ENCODE data around the gene MGAT5. TPM values are rescaled to one million over a fixed set of nuclear protein-coding genes. Genes with fewer than 3 reads are reported as not detected.

Gene MGAT5
- total and polyA plus RNA-seq, 2 donors = 8.8 to 36.8 TPM

DNA sequence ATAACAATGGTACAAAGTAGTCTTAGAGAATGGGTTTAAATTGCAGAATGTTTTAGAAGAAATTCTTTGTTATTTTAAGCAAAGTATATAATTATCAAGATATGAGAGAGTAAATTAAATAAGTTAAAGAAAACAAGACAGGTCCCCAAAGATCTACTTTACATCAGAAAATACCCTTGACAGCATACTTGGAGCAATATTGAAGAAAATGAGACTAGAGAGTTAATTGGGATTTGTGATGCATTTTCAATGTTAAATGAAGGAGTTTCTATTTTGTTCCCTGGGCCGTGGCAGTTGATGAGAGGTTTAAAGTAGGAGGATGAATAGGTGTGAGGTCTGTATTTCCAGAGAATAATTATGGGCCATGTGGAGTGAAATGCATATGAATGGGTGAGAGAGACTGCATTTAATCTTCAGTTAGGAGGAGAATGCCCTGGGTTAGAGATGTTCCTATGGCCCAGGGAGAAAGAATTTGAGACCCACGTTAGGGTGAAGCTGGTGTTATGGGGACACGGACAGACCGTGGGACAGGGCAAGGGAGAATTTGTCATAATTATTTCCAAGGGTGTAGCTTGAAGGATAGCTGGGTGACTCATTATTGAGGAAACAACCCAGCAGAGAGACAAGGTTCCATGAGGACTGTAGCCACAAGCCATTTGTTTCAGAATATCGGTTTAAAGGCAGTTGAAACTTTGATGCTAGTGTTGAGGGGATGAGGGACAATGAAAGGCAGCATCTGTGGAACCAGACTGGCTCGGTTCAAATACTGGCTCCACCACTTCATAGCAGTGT is 22.7 kb downstream of the MGAT5 start:
- Histone ChIP-seq H3K27ac (ENCODE audit: low read depth in 1 of 2, low read length in 1 of 2) (no peak overlapping the region), H3K27me3 (ENCODE audit: control insufficient read depth in 2 of 2, insufficient read depth in 1 of 2, low read length in 1 of 2) (no peaks in the 10 kb centered on the region), H3K36me3 (ENCODE audit: control insufficient read depth in 2 of 2, insufficient read depth in 2 of 2, low read length in 1 of 2) (peaks cover 7 to 10% of the 10 kb centered on the region in 2 donors), H3K9me3 (ENCODE audit: control insufficient read depth in 2 of 2, insufficient read depth in 1 of 2, low read length in 1 of 2) (no peaks in the 10 kb centered on the region), H3K4me1 (ENCODE audit: control insufficient read depth in 2 of 2, insufficient read depth in 2 of 2, low read length in 2 of 2) (peaks cover 5 to 18% of the 10 kb centered on the region in 2 donors), H3K4me3 (ENCODE audit: low read length in 2 of 2) (no peak overlapping the region)
- 98% methylated on average over 6 of the region's 6 CpGs for WGBS
- no peak for DNase-seq (ENCODE audit: low read depth in 6 of 9, low spot score in 9 of 9)

DNA sequence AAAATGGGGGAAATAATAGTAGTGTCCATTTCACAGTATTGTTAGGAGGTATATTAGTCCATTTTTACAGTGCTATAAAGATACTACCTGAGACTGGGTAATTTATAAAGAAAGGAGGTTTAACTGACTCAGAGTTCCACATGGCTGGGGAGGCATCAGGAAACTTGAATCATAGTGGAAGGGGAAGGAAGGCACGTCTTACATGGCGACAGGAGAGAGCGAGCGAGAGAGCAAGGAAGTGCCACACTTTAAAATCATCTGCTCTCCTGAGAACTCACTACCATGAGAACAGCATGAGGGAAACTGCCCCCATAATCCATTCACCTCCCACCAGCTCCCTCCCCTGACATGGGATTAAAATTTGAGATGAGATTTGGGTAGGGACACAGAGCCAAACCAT is 23.4 kb downstream of the MGAT5 start:
- H3K36me3 ChIP-seq (ENCODE audit: control insufficient read depth in 2 of 2, insufficient read depth in 2 of 2, low read length in 1 of 2) = peaks cover 7 to 10% of the 10 kb centered on the region in 2 donors
- H3K4me3 ChIP-seq (ENCODE audit: low read length in 2 of 2) = no peak overlapping the region
- no peaks in the 10 kb centered on the region for H3K9me3 ChIP-seq (ENCODE audit: control insufficient read depth in 2 of 2, insufficient read depth in 1 of 2, low read length in 1 of 2)
- no peaks in the 10 kb centered on the region for H3K27me3 ChIP-seq (ENCODE audit: control insufficient read depth in 2 of 2, insufficient read depth in 1 of 2, low read length in 1 of 2)
- DNase-seq (ENCODE audit: low read depth in 6 of 9, low spot score in 9 of 9) = no peak
- peaks cover 8 to 18% of the 10 kb centered on the region in 2 donors for H3K4me1 ChIP-seq (ENCODE audit: control insufficient read depth in 2 of 2, insufficient read depth in 2 of 2, low read length in 2 of 2)
- H3K27ac ChIP-seq (ENCODE audit: low read depth in 1 of 2, low read length in 1 of 2) = no peak overlapping the region
- WGBS = 98% methylated on average over 4 of the region's 4 CpGs

GRCh38 chr2:134278553-134278952 is 24.7 kb downstream of the MGAT5 start:
- peaks cover 7 to 10% of the 10 kb centered on the region in 2 donors for H3K36me3 ChIP-seq (ENCODE audit: control insufficient read depth in 2 of 2, insufficient read depth in 2 of 2, low read length in 1 of 2)
- no peaks in the 10 kb centered on the region for H3K27me3 ChIP-seq (ENCODE audit: control insufficient read depth in 2 of 2, insufficient read depth in 1 of 2, low read length in 1 of 2)
- no peak overlapping the region for H3K27ac ChIP-seq (ENCODE audit: low read depth in 1 of 2, low read length in 1 of 2)
- DNase-seq (ENCODE audit: low read depth in 6 of 9, low spot score in 9 of 9) = no peak
- H3K4me3 ChIP-seq (ENCODE audit: low read length in 2 of 2) = no peak overlapping the region
- peaks cover 12 to 31% of the 10 kb centered on the region in 2 donors for H3K4me1 ChIP-seq (ENCODE audit: control insufficient read depth in 2 of 2, insufficient read depth in 2 of 2, low read length in 2 of 2)
- 88% methylated on average over 1 of the region's 1 CpG for WGBS
- no peaks in the 10 kb centered on the region for H3K9me3 ChIP-seq (ENCODE audit: control insufficient read depth in 2 of 2, insufficient read depth in 1 of 2, low read length in 1 of 2)

DNA sequence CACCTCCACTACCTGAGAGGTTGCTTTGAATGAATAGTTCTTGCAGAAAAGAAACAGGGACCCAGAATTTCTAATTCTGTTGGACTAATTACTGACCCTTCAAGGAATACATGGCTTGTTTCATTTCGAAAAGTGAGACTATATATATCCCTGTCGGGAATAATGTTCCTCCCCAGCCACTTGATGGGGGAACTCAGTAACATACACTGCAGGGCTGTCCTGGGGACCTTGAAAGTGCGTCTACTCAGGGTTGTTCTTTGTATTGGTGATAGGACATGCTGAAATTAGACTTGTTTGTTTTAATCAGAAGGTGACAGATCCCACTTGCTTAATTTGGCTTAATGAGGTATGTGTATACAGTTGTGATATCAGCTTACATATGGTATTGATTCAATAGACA is 25.5 kb downstream of the MGAT5 start:
- H3K9me3 ChIP-seq (ENCODE audit: control insufficient read depth in 2 of 2, insufficient read depth in 1 of 2, low read length in 1 of 2) = no peaks in the 10 kb centered on the region
- H3K27me3 ChIP-seq (ENCODE audit: control insufficient read depth in 2 of 2, insufficient read depth in 1 of 2, low read length in 1 of 2) = no peaks in the 10 kb centered on the region
- no peak overlapping the region for H3K27ac ChIP-seq (ENCODE audit: low read depth in 1 of 2, low read length in 1 of 2)
- peaks cover 7 to 10% of the 10 kb centered on the region in 2 donors for H3K36me3 ChIP-seq (ENCODE audit: control insufficient read depth in 2 of 2, insufficient read depth in 2 of 2, low read length in 1 of 2)
- peaks cover 18 to 40% of the 10 kb centered on the region in 2 donors for H3K4me1 ChIP-seq (ENCODE audit: control insufficient read depth in 2 of 2, insufficient read depth in 2 of 2, low read length in 2 of 2)
- no peak for DNase-seq (ENCODE audit: low read depth in 6 of 9, low spot score in 9 of 9)
- no peak overlapping the region for H3K4me3 ChIP-seq (ENCODE audit: low read length in 2 of 2)
- 96% methylated on average over 3 of the region's 3 CpGs for WGBS

DNA sequence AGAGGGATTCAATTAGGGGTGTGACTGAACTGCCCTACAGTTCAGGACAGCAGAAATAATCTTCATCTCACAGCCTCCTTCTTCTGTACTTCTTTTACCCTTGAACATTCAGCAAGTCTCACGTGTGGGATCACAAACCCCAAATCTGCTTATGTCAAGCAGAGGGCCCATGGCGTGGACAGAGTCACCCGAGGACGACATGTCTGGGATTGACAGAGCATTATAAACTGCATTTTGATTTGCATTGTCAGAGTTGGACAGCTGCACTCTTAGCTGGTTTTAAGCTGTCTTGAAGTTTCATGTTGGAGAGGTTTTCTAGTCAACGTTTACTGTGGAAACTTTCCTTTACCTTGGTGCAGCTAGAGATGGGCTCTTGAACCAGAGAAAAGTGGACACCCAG is 26.4 kb downstream of the MGAT5 start:
- no peak overlapping the region for H3K4me3 ChIP-seq (ENCODE audit: low read length in 2 of 2)
- H3K36me3 ChIP-seq (ENCODE audit: control insufficient read depth in 2 of 2, insufficient read depth in 2 of 2, low read length in 1 of 2) = peaks cover 7 to 10% of the 10 kb centered on the region in 2 donors
- no peak for DNase-seq (ENCODE audit: low read depth in 6 of 9, low spot score in 9 of 9)
- no peak overlapping the region for H3K27ac ChIP-seq (ENCODE audit: low read depth in 1 of 2, low read length in 1 of 2)
- no peaks in the 10 kb centered on the region for H3K9me3 ChIP-seq (ENCODE audit: control insufficient read depth in 2 of 2, insufficient read depth in 1 of 2, low read length in 1 of 2)
- 91% methylated on average over 5 of the region's 5 CpGs for WGBS
- H3K27me3 ChIP-seq (ENCODE audit: control insufficient read depth in 2 of 2, insufficient read depth in 1 of 2, low read length in 1 of 2) = no peaks in the 10 kb centered on the region
- peaks cover 18 to 40% of the 10 kb centered on the region in 2 donors for H3K4me1 ChIP-seq (ENCODE audit: control insufficient read depth in 2 of 2, insufficient read depth in 2 of 2, low read length in 2 of 2)

- Histone ChIP-seq H3K4me1 (ENCODE audit: control insufficient read depth in 2 of 2, insufficient read depth in 2 of 2, low read length in 2 of 2) (peaks cover 18 to 40% of the 10 kb centered on the region in 2 donors), H3K9me3 (ENCODE audit: control insufficient read depth in 2 of 2, insufficient read depth in 1 of 2, low read length in 1 of 2) (no peaks in the 10 kb centered on the region), H3K27ac (ENCODE audit: low read depth in 1 of 2, low read length in 1 of 2) (no peak overlapping the region), H3K36me3 (ENCODE audit: control insufficient read depth in 2 of 2, insufficient read depth in 2 of 2, low read length in 1 of 2) (peaks cover 7 to 10% of the 10 kb centered on the region in 2 donors), H3K27me3 (ENCODE audit: control insufficient read depth in 2 of 2, insufficient read depth in 1 of 2, low read length in 1 of 2) (no peaks in the 10 kb centered on the region), H3K4me3 (ENCODE audit: low read length in 2 of 2) (no peak overlapping the region)
- DNase-seq (ENCODE audit: low read depth in 6 of 9, low spot score in 9 of 9) = no peak
- WGBS = over 99% methylated on average over 4 of the region's 4 CpGs
These were observed 26.9 kb downstream of the MGAT5 start for GRCh38 chr2:134280726-134281125.

- peak overlapping the region; percentile 74 to 76 for H3K27ac ChIP-seq (ENCODE audit: low read depth in 1 of 2, low read length in 1 of 2)
- H3K9me3 ChIP-seq (ENCODE audit: control insufficient read depth in 2 of 2, insufficient read depth in 1 of 2, low read length in 1 of 2) = no peaks in the 10 kb centered on the region
- no peak for DNase-seq (ENCODE audit: low read depth in 6 of 9, low spot score in 9 of 9)
- no peak overlapping the region for H3K4me3 ChIP-seq (ENCODE audit: low read length in 2 of 2)
- H3K4me1 ChIP-seq (ENCODE audit: control insufficient read depth in 2 of 2, insufficient read depth in 2 of 2, low read length in 2 of 2) = peaks cover 18 to 49% of the 10 kb centered on the region in 2 donors
- H3K36me3 ChIP-seq (ENCODE audit: control insufficient read depth in 2 of 2, insufficient read depth in 2 of 2, low read length in 1 of 2) = peaks cover 7 to 10% of the 10 kb centered on the region in 2 donors
- 86% methylated on average over 5 of the region's 5 CpGs for WGBS
- H3K27me3 ChIP-seq (ENCODE audit: control insufficient read depth in 2 of 2, insufficient read depth in 1 of 2, low read length in 1 of 2) = no peaks in the 10 kb centered on the region
These were observed 28.0 kb downstream of the MGAT5 start for GRCh38 chr2:134281815-134282419.

GRCh38 chr2:134282629-134283400 is 28.9 kb downstream of the MGAT5 start:
- 41% methylated on average over 4 of the region's 4 CpGs for WGBS
- Histone ChIP-seq H3K9me3 (ENCODE audit: control insufficient read depth in 2 of 2, insufficient read depth in 1 of 2, low read length in 1 of 2) (no peaks in the 10 kb centered on the region), H3K36me3 (ENCODE audit: control insufficient read depth in 2 of 2, insufficient read depth in 2 of 2, low read length in 1 of 2) (peaks cover 7 to 10% of the 10 kb centered on the region in 2 donors), H3K4me3 (ENCODE audit: low read length in 2 of 2) (no peak overlapping the region), H3K4me1 (ENCODE audit: control insufficient read depth in 2 of 2, insufficient read depth in 2 of 2, low read length in 2 of 2) (peaks cover 22 to 55% of the 10 kb centered on the region in 2 donors), H3K27me3 (ENCODE audit: control insufficient read depth in 2 of 2, insufficient read depth in 1 of 2, low read length in 1 of 2) (no peaks in the 10 kb centered on the region), H3K27ac (ENCODE audit: low read depth in 1 of 2, low read length in 1 of 2) (peak overlapping the region; percentile 64 to 74)
- peak in 8 of 9 donors; percentile 32 to 90 (median 68) for DNase-seq (ENCODE audit: low read depth in 6 of 9, low spot score in 9 of 9)

DNA sequence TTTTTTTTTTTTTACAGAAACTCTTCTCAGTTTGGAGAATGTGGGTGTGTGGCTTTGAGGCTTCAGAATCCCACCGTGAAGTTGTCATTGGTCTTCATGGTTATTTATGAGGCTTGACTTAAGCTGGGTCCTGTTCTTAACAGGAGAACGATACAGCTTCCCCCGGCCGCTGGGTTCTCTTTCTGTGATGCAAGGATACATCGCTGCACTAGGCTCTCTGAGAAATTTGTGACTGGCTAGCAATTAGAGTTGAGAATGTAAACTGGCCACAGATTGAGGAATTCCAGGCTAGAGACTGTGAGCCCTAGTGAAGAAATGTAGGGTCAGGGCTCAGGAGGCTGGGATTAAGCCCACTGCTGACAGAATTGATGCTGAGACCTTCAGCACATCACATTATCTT is 29.8 kb downstream of the MGAT5 start:
- Histone ChIP-seq H3K27ac (ENCODE audit: low read depth in 1 of 2, low read length in 1 of 2) (peak overlapping the region; percentile 74 to 79), H3K36me3 (ENCODE audit: control insufficient read depth in 2 of 2, insufficient read depth in 2 of 2, low read length in 1 of 2) (peaks cover 5 to 8% of the 10 kb centered on the region in 2 donors), H3K9me3 (ENCODE audit: control insufficient read depth in 2 of 2, insufficient read depth in 1 of 2, low read length in 1 of 2) (no peaks in the 10 kb centered on the region), H3K27me3 (ENCODE audit: control insufficient read depth in 2 of 2, insufficient read depth in 1 of 2, low read length in 1 of 2) (no peaks in the 10 kb centered on the region), H3K4me1 (ENCODE audit: control insufficient read depth in 2 of 2, insufficient read depth in 2 of 2, low read length in 2 of 2) (peaks cover 25 to 62% of the 10 kb centered on the region in 2 donors), H3K4me3 (ENCODE audit: low read length in 2 of 2) (no peak overlapping the region)
- no peak for DNase-seq (ENCODE audit: low read depth in 6 of 9, low spot score in 9 of 9)
- WGBS = 38% methylated on average over 5 of the region's 5 CpGs
